Left ventricle myocardium inferior (tissue), 1 donor: ENCODE data around the gene WWP2. TPM values are rescaled to one million over a fixed set of nuclear protein-coding genes. Genes with fewer than 3 reads are reported as not detected.

ENCODE experiments used
- DNase-seq: peaks from one replicate; pipeline ENCODE4 v3.0.0-alpha.2; 2020
- H3K27ac ChIP-seq: fragments of 200-600 bp; replicated peaks from 2 replicates; pipeline ENCODE4 v1.8.0; 2021
- H3K27me3 ChIP-seq: fragments of 200-600 bp; 2 replicates; pipeline ENCODE4 v1.8.0; 2021; ENCODE audit warnings: low read depth
- H3K36me3 ChIP-seq: fragments of 200-600 bp; 2 replicates; pipeline ENCODE4 v1.8.0; 2021
- H3K4me1 ChIP-seq: fragments of 200-600 bp; 2 replicates; pipeline ENCODE4 v1.8.0; 2021
- H3K4me3 ChIP-seq: fragments of 200-600 bp; 2 replicates; pipeline ENCODE4 v1.8.0; 2021; ENCODE audit warnings: mild to moderate bottlenecking, moderate library complexity
- H3K9me3 ChIP-seq: fragments of 200-600 bp; replicated peaks from 2 replicates; pipeline ENCODE4 v1.8.0; 2021
- intact Hi-C: fragments of 100-400 bp; cut with micrococcal nuclease; formaldehyde crosslinking; loops from one replicate; pipeline ENCODE4 v1.11.0; 2022
- total RNA-seq: library from RNA; stranded (reverse); fragmentation: NEBNext Ultra II Directional; extraction: Animal tissue kit (Norgen Biotek cat#: 25700); gene quantifications from one replicate; pipeline ENCODE4 v1.2.1, GENCODE V29; 2021
- TF ChIP-seq, protein P1 (sequence below): fragments of 200-600 bp; IDR thresholded peaks from 2 replicates; pipeline ENCODE4 v1.8.0; 2021; ENCODE audit warnings: antibody characterized with exemption, mild to moderate bottlenecking, borderline replicate concordance
- donor health status: DM: no; HTN: yes; CAD: no; lungs with severe emphysema.

Gene WWP2
- total RNA-seq, 1 donor from 2014 or later: 21.3 TPM

DNA sequence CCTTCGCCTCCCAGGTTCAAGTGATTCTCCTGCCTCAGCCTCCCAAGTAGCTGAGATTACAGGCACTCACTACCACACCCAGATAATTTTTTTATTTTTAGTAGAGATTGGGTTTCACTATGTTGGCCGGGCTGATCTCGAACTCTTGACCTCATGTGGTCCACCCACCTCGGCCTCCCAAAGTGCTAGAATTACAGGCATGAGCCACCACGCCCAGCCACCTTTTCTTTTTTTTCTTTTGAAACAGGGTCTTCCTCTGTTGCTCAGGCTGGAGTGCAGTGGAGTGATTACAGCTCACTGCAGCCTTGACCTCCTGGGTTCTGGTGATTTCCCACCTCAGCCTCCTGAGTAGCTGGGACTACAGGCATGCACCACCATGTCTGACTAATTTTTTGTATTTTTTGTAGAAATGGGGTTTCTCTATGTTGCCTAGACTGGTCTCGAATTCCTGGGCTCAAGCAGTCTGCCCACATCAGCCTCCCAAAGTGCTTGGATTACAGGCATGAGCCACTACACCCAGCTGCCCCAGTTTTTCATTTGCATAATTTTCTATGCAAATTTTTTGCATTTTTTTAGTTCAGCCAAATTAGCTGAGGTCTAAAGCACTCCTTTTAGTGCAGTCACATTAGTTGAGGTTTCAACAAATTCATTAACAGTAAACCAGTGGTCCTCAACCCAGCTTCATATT lies 11.3 kb downstream of the WWP2 start:
- Histone ChIP-seq H3K9me3 (peaks cover 14% of the 10 kb centered on the region), H3K4me3 (no peak overlapping the region), H3K27me3 (no peaks in the 10 kb centered on the region), H3K27ac (no peak overlapping the region), H3K4me1 (peaks cover 20% of the 10 kb centered on the region), H3K36me3 (peaks cover 4% of the 10 kb centered on the region)
- no peak for DNase-seq
- TF ChIP-seq, protein P1, sequence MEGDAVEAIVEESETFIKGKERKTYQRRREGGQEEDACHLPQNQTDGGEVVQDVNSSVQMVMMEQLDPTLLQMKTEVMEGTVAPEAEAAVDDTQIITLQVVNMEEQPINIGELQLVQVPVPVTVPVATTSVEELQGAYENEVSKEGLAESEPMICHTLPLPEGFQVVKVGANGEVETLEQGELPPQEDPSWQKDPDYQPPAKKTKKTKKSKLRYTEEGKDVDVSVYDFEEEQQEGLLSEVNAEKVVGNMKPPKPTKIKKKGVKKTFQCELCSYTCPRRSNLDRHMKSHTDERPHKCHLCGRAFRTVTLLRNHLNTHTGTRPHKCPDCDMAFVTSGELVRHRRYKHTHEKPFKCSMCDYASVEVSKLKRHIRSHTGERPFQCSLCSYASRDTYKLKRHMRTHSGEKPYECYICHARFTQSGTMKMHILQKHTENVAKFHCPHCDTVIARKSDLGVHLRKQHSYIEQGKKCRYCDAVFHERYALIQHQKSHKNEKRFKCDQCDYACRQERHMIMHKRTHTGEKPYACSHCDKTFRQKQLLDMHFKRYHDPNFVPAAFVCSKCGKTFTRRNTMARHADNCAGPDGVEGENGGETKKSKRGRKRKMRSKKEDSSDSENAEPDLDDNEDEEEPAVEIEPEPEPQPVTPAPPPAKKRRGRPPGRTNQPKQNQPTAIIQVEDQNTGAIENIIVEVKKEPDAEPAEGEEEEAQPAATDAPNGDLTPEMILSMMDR: no peak
- intact Hi-C loops: no loop called here

GRCh38 chr16:69775563-69775962 lies 13.4 kb downstream of the WWP2 start:
- no peak for DNase-seq
- peaks cover 4% of the 10 kb centered on the region for H3K36me3 ChIP-seq
- intact Hi-C loops: no loop called here
- no peak overlapping the region for H3K4me3 ChIP-seq
- H3K4me1 ChIP-seq: peaks cover 15% of the 10 kb centered on the region
- TF ChIP-seq, protein P1: no peak
- no peaks in the 10 kb centered on the region for H3K27me3 ChIP-seq
- peaks cover 14% of the 10 kb centered on the region for H3K9me3 ChIP-seq
- H3K27ac ChIP-seq: no peak overlapping the region

DNA sequence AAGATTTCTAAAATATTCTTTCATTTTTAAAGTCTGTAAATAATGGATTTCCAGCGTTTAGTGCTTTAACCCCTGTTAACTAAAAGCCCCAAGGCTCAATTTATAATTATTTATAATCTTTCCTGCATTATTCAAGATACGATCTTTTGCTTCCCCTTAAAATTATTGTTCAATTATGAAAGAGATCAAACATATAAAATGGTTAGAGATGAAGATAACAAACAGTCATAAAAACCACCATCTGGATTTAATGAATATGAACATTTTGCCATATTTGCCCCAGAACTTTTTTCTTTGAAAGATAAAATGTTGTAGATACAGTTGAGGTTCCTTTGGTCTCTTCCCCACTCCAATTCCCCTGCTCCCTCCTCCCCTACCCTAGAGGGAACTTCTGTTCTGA lies 17.6 kb downstream of the WWP2 start:
- Histone ChIP-seq H3K4me3 (no peak overlapping the region), H3K9me3 (peaks cover 14% of the 10 kb centered on the region), H3K27me3 (no peaks in the 10 kb centered on the region), H3K4me1 (no peaks in the 10 kb centered on the region), H3K27ac (no peak overlapping the region), H3K36me3 (peaks cover 4% of the 10 kb centered on the region)
- DNase-seq: no peak
- TF ChIP-seq, protein P1: no peak
- intact Hi-C loops: no loop called here

- H3K4me1 ChIP-seq: no peaks in the 10 kb centered on the region
- TF ChIP-seq, protein P1: no peak
- H3K9me3 ChIP-seq: peaks cover 2% of the 10 kb centered on the region
- no peak for DNase-seq
- peaks cover 3% of the 10 kb centered on the region for H3K36me3 ChIP-seq
- intact Hi-C loops: no loop called here
- H3K27me3 ChIP-seq: no peaks in the 10 kb centered on the region
- H3K27ac ChIP-seq: no peak overlapping the region
- H3K4me3 ChIP-seq: no peak overlapping the region
Observed at GRCh38 chr16:69781118-69781517, 19.0 kb downstream of the WWP2 start.

DNA sequence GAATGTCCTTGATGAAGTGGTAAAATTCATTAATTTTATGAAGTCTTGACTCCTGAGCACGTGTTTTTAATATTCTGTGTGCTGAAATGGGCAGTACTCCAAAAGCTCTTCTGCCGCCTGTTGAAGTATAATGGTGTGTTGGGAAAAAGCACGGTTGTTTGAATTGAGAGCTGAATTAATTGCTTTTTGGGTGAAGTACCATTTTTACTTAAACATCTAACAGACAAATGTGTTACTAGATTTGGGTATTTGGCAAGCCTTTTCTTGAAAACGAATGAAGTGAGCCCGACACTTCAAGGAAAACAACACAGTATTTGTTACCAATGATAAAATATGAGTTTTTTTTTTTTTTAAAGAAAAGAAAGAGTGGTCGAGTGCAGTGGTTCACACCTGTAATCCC lies 22.5 kb downstream of the WWP2 start:
- H3K4me1 ChIP-seq: no peaks in the 10 kb centered on the region
- intact Hi-C loops: no loop called here
- no peaks in the 10 kb centered on the region for H3K9me3 ChIP-seq
- no peak overlapping the region for H3K4me3 ChIP-seq
- no peak for DNase-seq
- H3K27me3 ChIP-seq: no peaks in the 10 kb centered on the region
- H3K27ac ChIP-seq: no peak overlapping the region
- TF ChIP-seq, protein P1: no peak
- peaks cover 27% of the 10 kb centered on the region for H3K36me3 ChIP-seq
